ENCODE measurements around the gene CISH.

CISH gene

DNA sequence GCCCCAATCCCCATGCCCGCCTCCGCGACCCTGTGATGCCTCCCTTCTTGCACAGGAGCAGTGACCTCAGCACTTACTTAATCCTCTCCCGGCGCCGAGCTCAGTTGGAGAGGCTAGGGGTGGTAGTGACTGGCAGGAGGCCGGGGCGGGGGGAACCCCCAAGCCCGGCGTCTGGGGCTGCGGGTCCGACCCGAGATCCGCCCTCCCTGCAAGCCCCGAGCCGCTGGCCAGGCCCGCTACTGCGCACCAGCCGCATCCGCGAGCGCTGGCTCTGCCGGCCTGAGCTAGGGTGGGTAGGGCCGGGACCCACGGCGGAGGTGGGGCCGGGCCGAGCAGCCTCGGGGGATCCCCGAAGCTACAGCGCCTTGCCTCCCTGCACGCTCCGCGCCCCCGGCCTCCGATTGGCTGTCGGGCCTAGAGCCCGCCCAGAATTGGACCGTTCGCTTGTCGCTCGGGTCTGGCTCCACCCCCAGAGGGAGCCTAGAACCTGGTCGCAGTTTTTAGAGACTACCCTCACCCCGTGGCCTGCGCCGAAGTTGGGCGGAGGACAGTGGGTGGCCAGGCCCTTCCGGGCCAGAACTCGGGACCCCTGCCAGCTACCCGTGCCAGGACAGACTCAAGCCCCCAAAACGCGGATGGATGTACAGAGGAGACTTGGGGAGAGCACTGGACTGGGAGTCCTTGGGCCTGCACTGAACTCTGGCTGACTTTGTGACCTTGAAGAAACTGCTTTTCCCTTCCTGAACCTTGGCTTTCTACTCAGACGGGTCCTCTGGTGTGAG lies 44.0 kb downstream of the CISH start, which contains the start of gene C3orf18:
TSS of gene C3orf18 (minus strand) at position 362 of the 782 bp plus-strand sequence. CDS start 2,048 bp downstream, outside the sequence.
- TF ChIP-seq, protein P1, sequence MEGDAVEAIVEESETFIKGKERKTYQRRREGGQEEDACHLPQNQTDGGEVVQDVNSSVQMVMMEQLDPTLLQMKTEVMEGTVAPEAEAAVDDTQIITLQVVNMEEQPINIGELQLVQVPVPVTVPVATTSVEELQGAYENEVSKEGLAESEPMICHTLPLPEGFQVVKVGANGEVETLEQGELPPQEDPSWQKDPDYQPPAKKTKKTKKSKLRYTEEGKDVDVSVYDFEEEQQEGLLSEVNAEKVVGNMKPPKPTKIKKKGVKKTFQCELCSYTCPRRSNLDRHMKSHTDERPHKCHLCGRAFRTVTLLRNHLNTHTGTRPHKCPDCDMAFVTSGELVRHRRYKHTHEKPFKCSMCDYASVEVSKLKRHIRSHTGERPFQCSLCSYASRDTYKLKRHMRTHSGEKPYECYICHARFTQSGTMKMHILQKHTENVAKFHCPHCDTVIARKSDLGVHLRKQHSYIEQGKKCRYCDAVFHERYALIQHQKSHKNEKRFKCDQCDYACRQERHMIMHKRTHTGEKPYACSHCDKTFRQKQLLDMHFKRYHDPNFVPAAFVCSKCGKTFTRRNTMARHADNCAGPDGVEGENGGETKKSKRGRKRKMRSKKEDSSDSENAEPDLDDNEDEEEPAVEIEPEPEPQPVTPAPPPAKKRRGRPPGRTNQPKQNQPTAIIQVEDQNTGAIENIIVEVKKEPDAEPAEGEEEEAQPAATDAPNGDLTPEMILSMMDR (IDR thresholded peaks at IDR 0.05; ENCODE audit: low read depth, low read length) = no peak

DNA sequence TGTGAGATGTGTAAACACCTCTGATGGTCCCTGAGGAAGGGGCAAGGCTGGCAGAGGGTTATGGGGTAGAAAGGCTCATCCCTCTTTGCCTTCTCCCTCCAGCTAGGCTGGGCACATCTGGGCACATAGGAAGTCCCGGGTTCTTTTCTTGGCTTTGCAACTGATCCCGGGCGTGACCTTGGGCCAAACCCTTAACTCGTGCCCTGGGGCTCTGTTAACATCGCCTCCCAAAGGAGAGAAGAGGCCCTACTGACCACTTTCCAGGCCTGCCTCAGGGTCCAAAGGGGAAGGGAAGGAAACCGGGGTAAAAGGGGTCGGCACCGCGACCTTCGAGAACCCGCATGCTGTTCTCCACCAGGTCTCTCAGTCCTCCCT lies 44.6 kb downstream of the CISH start:
- DNase-seq (ENCODE audit: low read depth in 2 of 2) = no peak
- H3K4me3 ChIP-seq (replicated peaks in 1 of 2; ENCODE audit: low read depth in 2 of 2, low read length in 2 of 2) = peak overlapping the region; percentile 50 to 57
- TF ChIP-seq, protein P1 (IDR thresholded peaks at IDR 0.05; ENCODE audit: low read depth, low read length) = no peak

More for the DNA sequence above, 44.0 kb downstream of the CISH start, which contains the start of gene C3orf18:
- peak; percentile 91 to 93 for DNase-seq (ENCODE audit: low read depth in 2 of 2)
- peak within 1 kb of the TSS; percentile 50 to 57 for H3K4me3 ChIP-seq (replicated peaks in 1 of 2; ENCODE audit: low read depth in 2 of 2, low read length in 2 of 2)

DNA sequence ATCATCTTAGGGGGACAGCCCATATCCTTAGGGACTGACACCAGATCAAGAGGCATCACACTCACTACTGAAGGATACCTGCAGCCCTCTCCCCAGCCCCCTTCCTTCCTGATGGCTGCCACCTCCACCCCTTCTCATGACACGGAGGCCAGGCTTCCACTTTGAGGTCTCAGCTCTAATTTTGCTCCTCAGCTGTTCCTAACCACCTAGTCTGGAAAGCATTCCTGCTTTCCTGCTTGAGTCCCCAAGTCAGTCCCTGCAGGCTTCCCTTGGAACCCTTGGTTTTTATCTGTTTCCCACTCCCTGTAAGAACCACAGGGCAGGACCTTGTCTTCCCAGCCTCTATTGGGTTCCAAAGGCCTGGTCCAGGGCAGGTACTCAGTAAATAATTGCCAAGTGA lies 47.3 kb downstream of the CISH start:
- no peak for DNase-seq (ENCODE audit: low read depth in 2 of 2)
- H3K4me3 ChIP-seq (replicated peaks in 1 of 2; ENCODE audit: low read depth in 2 of 2, low read length in 2 of 2) = no peak overlapping the region
- TF ChIP-seq, protein P1 (IDR thresholded peaks at IDR 0.05; ENCODE audit: low read depth, low read length) = no peak

DNA sequence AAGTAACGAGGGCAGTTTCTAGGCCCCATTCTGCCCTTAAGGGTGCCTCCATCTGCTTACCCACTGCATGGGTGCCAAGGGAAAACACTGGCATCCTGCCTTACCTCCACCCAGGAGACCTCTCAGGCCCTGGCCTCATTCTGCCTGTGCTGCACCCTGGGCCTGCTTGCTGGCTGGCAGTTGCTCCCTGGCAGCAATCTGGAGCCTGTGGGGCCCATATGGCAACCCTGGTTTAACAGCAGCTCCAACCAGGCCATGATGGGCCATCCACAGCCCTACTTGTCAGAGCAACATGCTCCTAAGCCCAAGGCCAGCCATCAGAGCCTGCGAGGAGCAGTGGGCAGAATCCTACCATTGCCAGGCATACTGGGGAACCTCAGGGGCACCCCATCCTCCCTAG lies 47.7 kb downstream of the CISH start:
- H3K4me3 ChIP-seq (replicated peaks in 1 of 2; ENCODE audit: low read depth in 2 of 2, low read length in 2 of 2) = no peak overlapping the region
- no peak for DNase-seq (ENCODE audit: low read depth in 2 of 2)
- TF ChIP-seq, protein P1 (IDR thresholded peaks at IDR 0.05; ENCODE audit: low read depth, low read length) = no peak

DNA sequence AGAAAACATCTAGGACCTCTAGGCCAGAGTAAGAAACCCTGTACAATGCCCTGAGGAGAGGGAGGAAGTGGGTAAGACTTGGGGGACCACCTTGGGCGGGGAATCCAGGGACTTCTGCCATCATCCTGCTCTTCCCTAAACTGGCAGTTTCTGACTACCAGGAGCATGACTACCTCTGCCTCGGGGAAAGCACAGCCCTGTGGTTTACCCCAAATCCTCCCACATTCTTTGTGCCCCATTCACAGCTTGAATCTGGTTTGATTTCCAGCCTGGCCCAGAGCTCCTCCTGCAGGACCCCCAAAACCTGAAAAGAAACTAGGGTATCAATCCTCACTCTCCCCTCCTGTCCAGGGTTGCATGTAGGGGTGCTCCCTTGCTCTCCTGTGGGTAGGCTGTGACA lies 48.7 kb downstream of the CISH start:
- H3K4me3 ChIP-seq (replicated peaks in 1 of 2; ENCODE audit: low read depth in 2 of 2, low read length in 2 of 2) = no peak overlapping the region
- TF ChIP-seq, protein P1 (IDR thresholded peaks at IDR 0.05; ENCODE audit: low read depth, low read length) = no peak
- DNase-seq (ENCODE audit: low read depth in 2 of 2) = peak; percentile 17 to 54

DNA sequence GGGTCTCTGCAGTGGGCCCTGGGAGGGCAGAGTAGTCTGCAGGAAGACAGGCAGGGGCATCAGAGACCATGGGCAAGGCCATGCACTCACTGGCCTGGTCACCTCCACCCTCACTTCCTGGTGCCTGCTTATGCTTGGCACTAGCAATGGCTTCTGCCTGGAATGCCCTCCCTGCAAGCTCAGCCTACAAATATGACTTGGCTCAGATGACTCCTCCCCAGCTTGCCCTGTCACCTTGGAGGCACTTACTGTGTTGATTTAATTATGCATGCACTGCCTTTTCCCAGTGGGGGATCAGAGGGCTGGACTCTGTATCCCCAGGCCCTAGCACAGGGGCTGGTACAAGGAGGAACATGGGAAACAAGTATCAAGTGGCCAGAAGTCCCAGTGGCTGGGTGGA lies 51.9 kb downstream of the CISH start:
- TF ChIP-seq, protein P1 (IDR thresholded peaks at IDR 0.05; ENCODE audit: low read depth, low read length) = no peak
- H3K4me3 ChIP-seq (replicated peaks in 1 of 2; ENCODE audit: low read depth in 2 of 2, low read length in 2 of 2) = no peak overlapping the region
- no peak for DNase-seq (ENCODE audit: low read depth in 2 of 2)
